ENCODE measurements around the gene GALP.
"Not testable (repeated sequence)": the region's sequence is repeated elsewhere in the genome, so short reads cannot be mapped to it uniquely, and the experiment has no call there.

GALP gene

GRCh38 chr19:56174086-56174485, 1.7 kb upstream of the GALP start:
- DNase-seq, result no peak
- in situ Hi-C loops (cut with HindIII; ENCODE audit: low pct_ligation_motif_present, low pct_unique_long_range_greater_than_20kb, low sequenced_read_pairs), result no loop called here

GRCh38 chr19:56174550-56174949, 1.3 kb upstream of the GALP start:
- DNase-seq, result no peak
- in situ Hi-C loops (cut with HindIII; ENCODE audit: low pct_ligation_motif_present, low pct_unique_long_range_greater_than_20kb, low sequenced_read_pairs), result no loop called here

GRCh38 chr19:56176310-56176709, 502 bp downstream of the GALP start:
- in situ Hi-C loops (cut with HindIII; ENCODE audit: low pct_ligation_motif_present, low pct_unique_long_range_greater_than_20kb, low sequenced_read_pairs); DNase-seq: not testable (repeated sequence)

GRCh38 chr19:56176881-56177280, 1.1 kb downstream of the GALP start:
- DNase-seq, result no peak
- in situ Hi-C loops (cut with HindIII; ENCODE audit: low pct_ligation_motif_present, low pct_unique_long_range_greater_than_20kb, low sequenced_read_pairs), result no loop called here

- no peak for DNase-seq
- in situ Hi-C loops (cut with HindIII; ENCODE audit: low pct_ligation_motif_present, low pct_unique_long_range_greater_than_20kb, low sequenced_read_pairs), result no loop called here
Observed at GRCh38 chr19:56177564-56178243, 1.9 kb downstream of the GALP start.

- in situ Hi-C loops (cut with HindIII; ENCODE audit: low pct_ligation_motif_present, low pct_unique_long_range_greater_than_20kb, low sequenced_read_pairs), result no loop called here
- no peak for DNase-seq
Observed at GRCh38 chr19:56189785-56190184, 14.0 kb downstream of the GALP start.

GRCh38 chr19:56191115-56191514, 15.3 kb downstream of the GALP start:
- in situ Hi-C loops (cut with HindIII; ENCODE audit: low pct_ligation_motif_present, low pct_unique_long_range_greater_than_20kb, low sequenced_read_pairs), result no loop called here
- no peak for DNase-seq

GRCh38 chr19:56191711-56192110, 15.9 kb downstream of the GALP start:
- in situ Hi-C loops (cut with HindIII; ENCODE audit: low pct_ligation_motif_present, low pct_unique_long_range_greater_than_20kb, low sequenced_read_pairs), result no loop called here
- no peak for DNase-seq

GRCh38 chr19:56193981-56194640, 18.3 kb downstream of the GALP start:
- in situ Hi-C loops (cut with HindIII; ENCODE audit: low pct_ligation_motif_present, low pct_unique_long_range_greater_than_20kb, low sequenced_read_pairs), result no loop called here
- no peak for DNase-seq

- in situ Hi-C loops (cut with HindIII; ENCODE audit: low pct_ligation_motif_present, low pct_unique_long_range_greater_than_20kb, low sequenced_read_pairs); DNase-seq: not testable (repeated sequence)
Observed at GRCh38 chr19:56197646-56198045, 21.8 kb downstream of the GALP start, which contains the start of gene ZSCAN5B. Gene ZSCAN5B (minus strand): TSS chr19:56197783. CDS start chr19:56193052, 4,731 bp downstream.

- no peak for DNase-seq
- in situ Hi-C loops (cut with HindIII; ENCODE audit: low pct_ligation_motif_present, low pct_unique_long_range_greater_than_20kb, low sequenced_read_pairs), result no loop called here
Observed at GRCh38 chr19:56199687-56200086, 23.9 kb downstream of the GALP start.

- no peak for DNase-seq
- in situ Hi-C loops (cut with HindIII; ENCODE audit: low pct_ligation_motif_present, low pct_unique_long_range_greater_than_20kb, low sequenced_read_pairs), result no loop called here
Observed at GRCh38 chr19:56201973-56202372, 26.2 kb downstream of the GALP start, which contains the start of gene ZSCAN5C. Gene ZSCAN5C (plus strand): TSS chr19:56202273. CDS start chr19:56205914, 3,641 bp downstream.

- in situ Hi-C loops (cut with HindIII; ENCODE audit: low pct_ligation_motif_present, low pct_unique_long_range_greater_than_20kb, low sequenced_read_pairs); DNase-seq: not testable (repeated sequence)
Observed at GRCh38 chr19:56207581-56207980, 31.8 kb downstream of the GALP start.

GRCh38 chr19:56209091-56209490, 33.3 kb downstream of the GALP start:
- no peak for DNase-seq
- in situ Hi-C loops (cut with HindIII; ENCODE audit: low pct_ligation_motif_present, low pct_unique_long_range_greater_than_20kb, low sequenced_read_pairs), result no loop called here

GRCh38 chr19:56210036-56210435, 34.2 kb downstream of the GALP start:
- DNase-seq; in situ Hi-C loops (cut with HindIII; ENCODE audit: low pct_ligation_motif_present, low pct_unique_long_range_greater_than_20kb, low sequenced_read_pairs): not testable (repeated sequence)

GRCh38 chr19:56211718-56212117, 35.9 kb downstream of the GALP start:
- in situ Hi-C loops (cut with HindIII; ENCODE audit: low pct_ligation_motif_present, low pct_unique_long_range_greater_than_20kb, low sequenced_read_pairs), result no loop called here
- no peak for DNase-seq

GRCh38 chr19:56217039-56217949, 41.5 kb downstream of the GALP start:
- in situ Hi-C loops (cut with HindIII; ENCODE audit: low pct_ligation_motif_present, low pct_unique_long_range_greater_than_20kb, low sequenced_read_pairs), result no loop called here
- DNase-seq, result no peak

- no peak for DNase-seq
- in situ Hi-C loops (cut with HindIII; ENCODE audit: low pct_ligation_motif_present, low pct_unique_long_range_greater_than_20kb, low sequenced_read_pairs), result no loop called here
Observed at GRCh38 chr19:56218961-56219360, 43.2 kb downstream of the GALP start.

- DNase-seq; in situ Hi-C loops (cut with HindIII; ENCODE audit: low pct_ligation_motif_present, low pct_unique_long_range_greater_than_20kb, low sequenced_read_pairs): not testable (repeated sequence)
Observed at GRCh38 chr19:56221442-56221841, 45.6 kb downstream of the GALP start.

Data from ACHN (cell line).